Pancreas (tissue), 10 donors: ENCODE results near the gene TOMM20. TPM values are rescaled to one million over a fixed set of nuclear protein-coding genes. Genes with fewer than 3 reads are reported as not detected.
"Not testable (repeated sequence)": the region's sequence is repeated elsewhere in the genome, so short reads cannot be mapped to it uniquely, and the experiment has no call there.

Experiments used
- ATAC-seq, 4 donors: fragments of 200-7000 bp; cut with Tn5 transposase; one replicate each; pipeline versions ENCODE4 v1.8.0 to v1.9.1; 2020; ENCODE audit warnings: mild to moderate bottlenecking in 4 of 4, moderate library complexity in 4 of 4
- DNase-seq, 6 donors: peaks; one replicate each; pipeline ENCODE4 v3.0.0-alpha.2; 2020
- FAIRE-seq: peaks from 2 replicates; lab custom pipeline; 2012; peaks lifted over from hg19 to GRCh38; lab: Jason Lieb, UNC
- H3K27ac ChIP-seq, 4 donors: fragments of 200-600 bp; sonication (generic); 1 replicate in 3 of 4; 2 replicates in 1 of 4; pipeline versions ENCODE4 v1.5.0 to v1.8.0; 2020
- H3K27me3 ChIP-seq, 4 donors: fragments of 200-600 bp; one replicate each; pipeline ENCODE4 v1.8.0; 2021
- H3K36me3 ChIP-seq, 3 donors: fragments of 200-600 bp; sonication (generic) in 1 of 3; one replicate each; pipeline versions ENCODE4 v1.5.0 to v1.8.0; 2020 to 2021
- H3K4me1 ChIP-seq, 3 donors: fragments of 200-600 bp; one replicate each; pipeline ENCODE4 v1.8.0; 2021
- H3K4me3 ChIP-seq, 4 donors: fragments of 200-600 bp; sonication (generic) in 2 of 4; one replicate each; pipeline versions ENCODE4 v1.5.0 to v1.8.0; 2020 to 2021
- H3K9me3 ChIP-seq, 4 donors: fragments of 200-600 bp; one replicate each; pipeline ENCODE4 v1.8.0; 2021
- CTCF ChIP-seq, 4 donors: fragments of 200-600 bp; sonication (generic) in 3 of 4; IDR thresholded peaks; one replicate each; pipeline versions ENCODE4 v1.5.0 to v1.8.0; 2021; ENCODE audit warnings: antibody characterized with exemption in 4 of 4
- WGBS, 2 donors: extraction: QIAGEN DNeasy Blood & Tissue Kit; methylation state at CpG; one replicate each; pipeline ENCODE4 v1.1.7; 2013; 5-methylcytosine and 5-hydroxymethylcytosine counted together
- intact Hi-C, 3 donors: fragments of 100-400 bp; cut with DNase I; formaldehyde crosslinking; loops; one replicate each; pipeline versions ENCODE4 v1.11.1 to v1.14.2; 2022
- polyA plus RNA-seq, 2 donors: library from polyadenylated mRNA; stranded (reverse); fragments of 200-250 nt; gene quantifications; one replicate each; pipeline ENCODE4 v1.2.3, GENCODE V29; 2013
- total RNA-seq, 6 donors: library from RNA; stranded (reverse); fragmentation: NEBNext Ultra II Directional in 4 of 6; extraction: Animal tissue kit (Norgen Biotek cat#: 25700) in 4 of 6; gene quantifications; one replicate each; pipeline versions ENCODE4 v1.2.1 to v1.2.4, GENCODE V29; 2021 to 2023
- donor health status: healthy with polysubstance abuse.
- donor health status: DM: no; HTN: no; CAD: no; lungs with moderate emphysema.
- donor health status: DM: no; HTN: no; CAD: no.
- donor health status: control.
- donor health status: control.
- donor health status: Bipolar disorder and iron deficiency.
- donor health status: DM: yes; HTN: yes; CAD: no.
- donor health status: DM: no; HTN: no; CAD: no.
- donor health status: DM: no; HTN: no; CAD: no.
- donor health status: DM: yes; HTN: yes; CAD: no.

Gene TOMM20
- total and polyA plus RNA-seq, 8 donors, result 37.7 to 106 (median 79.4) TPM

GRCh38 chr1:235102259-235102582 lies 26.4 kb downstream of the TOMM20 start:
- no peak for ATAC-seq
- WGBS, 2 donors, result 81 to 93% methylated on average over 3 of the region's 3 CpGs
- Histone ChIP-seq H3K4me1 (no peaks in the 10 kb centered on the region), H3K4me3 (no peak overlapping the region), H3K27me3 (no peaks in the 10 kb centered on the region), H3K27ac (no peak overlapping the region), H3K36me3 (no peaks in the 10 kb centered on the region), H3K9me3 (no peaks in the 10 kb centered on the region)
- FAIRE-seq, result no peak
- no peak for DNase-seq
- TF ChIP-seq CTCF (IDR thresholded peaks at IDR 0.05), result no peak
- intact Hi-C loops, result loop anchor here in 1 of 3 donors (5.0 kb wide), 1 partner anchor 315 kb away; no protein-coding TSS in a partner anchor

- no peak for TF ChIP-seq CTCF (IDR thresholded peaks at IDR 0.05)
- no peaks in the 10 kb centered on the region for H3K27me3 ChIP-seq
- no peaks in the 10 kb centered on the region for H3K36me3 ChIP-seq
- no peak overlapping the region for H3K4me3 ChIP-seq
- no peaks in the 10 kb centered on the region for H3K9me3 ChIP-seq
- no peak for FAIRE-seq
- intact Hi-C loops, result loop anchor here in 1 of 3 donors (5.0 kb wide), 1 partner anchor 316 kb away; no protein-coding TSS in a partner anchor
- no peak for ATAC-seq
- H3K4me1 ChIP-seq, result no peaks in the 10 kb centered on the region
- H3K27ac ChIP-seq, result no peak overlapping the region
- no peak for DNase-seq
- 86 to 89% methylated on average over 5 of the region's 5 CpGs for WGBS, 2 donors
Measured at GRCh38 chr1:235101558-235102258, 26.9 kb downstream of the TOMM20 start.

- intact Hi-C loops, result loop anchor here in 1 of 3 donors (5.0 kb wide), 1 partner anchor 317 kb away; no protein-coding TSS in a partner anchor
- FAIRE-seq (no peak), DNase-seq (no peak), ATAC-seq (no peak)
- Histone ChIP-seq H3K9me3 (no peaks in the 10 kb centered on the region), H3K36me3 (no peaks in the 10 kb centered on the region), H3K27ac (no peak overlapping the region), H3K4me3 (no peak overlapping the region), H3K4me1 (no peaks in the 10 kb centered on the region), H3K27me3 (no peaks in the 10 kb centered on the region)
- no peak for TF ChIP-seq CTCF (IDR thresholded peaks at IDR 0.05)
- WGBS, 2 donors, result 68 to 71% methylated on average over 13 of the region's 13 CpGs
Measured at GRCh38 chr1:235100194-235100772, 28.4 kb downstream of the TOMM20 start.

GRCh38 chr1:235098991-235099390 lies 29.6 kb downstream of the TOMM20 start:
- DNase-seq (no peak), ATAC-seq (no peak), FAIRE-seq (no peak)
- Histone ChIP-seq H3K27ac (no peak overlapping the region), H3K4me1 (no peaks in the 10 kb centered on the region), H3K9me3 (no peaks in the 10 kb centered on the region), H3K4me3 (no peak overlapping the region), H3K27me3 (no peaks in the 10 kb centered on the region), H3K36me3 (no peaks in the 10 kb centered on the region)
- intact Hi-C loops, result loop anchor here in 1 of 3 donors (10.0 kb wide), 1 partner anchor 514 kb away; no protein-coding TSS in a partner anchor
- TF ChIP-seq CTCF (IDR thresholded peaks at IDR 0.05), result no peak
- 89 to 94% methylated on average over 9 of the region's 9 CpGs for WGBS, 2 donors

GRCh38 chr1:235098547-235098946 lies 30.1 kb downstream of the TOMM20 start:
- intact Hi-C loops, result loop anchor here in 1 of 3 donors (10.0 kb wide), 1 partner anchor 514 kb away; no protein-coding TSS in a partner anchor
- ATAC-seq, result no peak
- 74 to 79% methylated on average over 6 of the region's 6 CpGs for WGBS, 2 donors
- Histone ChIP-seq H3K27ac (no peak overlapping the region), H3K4me3 (no peak overlapping the region), H3K4me1 (peaks cover 0 to under 1% (median 0%) of the 10 kb centered on the region in 3 donors), H3K9me3 (no peaks in the 10 kb centered on the region), H3K36me3 (no peaks in the 10 kb centered on the region), H3K27me3 (no peaks in the 10 kb centered on the region)
- FAIRE-seq, result no peak
- no peak for TF ChIP-seq CTCF (IDR thresholded peaks at IDR 0.05)
- DNase-seq, result no peak

GRCh38 chr1:235097501-235097900 lies 31.1 kb downstream of the TOMM20 start:
- WGBS, 2 donors, result 75 to 81% methylated on average over 14 of the region's 14 CpGs
- H3K4me1 ChIP-seq, FAIRE-seq, H3K9me3 ChIP-seq, DNase-seq, H3K27me3 ChIP-seq, H3K27ac ChIP-seq, H3K4me3 ChIP-seq, H3K36me3 ChIP-seq, ATAC-seq: not testable (repeated sequence)
- intact Hi-C loops, result loop anchor here in 1 of 3 donors (10.0 kb wide), 1 partner anchor 513 kb away; no protein-coding TSS in a partner anchor
